Stromal cell of bone marrow (primary cell): ENCODE data around the gene GTF2A1.

Experiments used
- DNase-seq: peaks from one replicate; pipeline ENCODE4 v3.0.0-alpha.2; 2012; ENCODE audit warnings: low read depth

Gene GTF2A1

DNA sequence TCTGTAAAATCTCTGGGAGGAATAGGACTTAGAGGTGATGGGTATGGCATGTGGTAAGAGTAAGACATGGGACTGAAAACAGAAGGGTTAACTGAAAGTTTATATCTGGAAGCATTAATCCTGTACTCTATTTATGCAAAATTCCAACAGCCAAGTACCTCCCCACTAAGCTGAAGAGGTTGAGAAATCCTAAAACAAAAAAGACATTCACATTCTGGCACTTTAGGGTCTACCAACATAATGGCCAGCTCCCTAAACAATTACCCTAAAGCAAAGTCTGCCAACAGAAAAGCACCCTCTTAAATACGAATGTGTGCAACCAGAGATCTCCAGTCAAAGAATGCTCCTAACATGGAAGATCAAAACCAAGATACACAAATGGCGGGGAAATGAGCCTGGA is 87.4 kb downstream of the GTF2A1 start:
- DNase-seq: no peak

DNA sequence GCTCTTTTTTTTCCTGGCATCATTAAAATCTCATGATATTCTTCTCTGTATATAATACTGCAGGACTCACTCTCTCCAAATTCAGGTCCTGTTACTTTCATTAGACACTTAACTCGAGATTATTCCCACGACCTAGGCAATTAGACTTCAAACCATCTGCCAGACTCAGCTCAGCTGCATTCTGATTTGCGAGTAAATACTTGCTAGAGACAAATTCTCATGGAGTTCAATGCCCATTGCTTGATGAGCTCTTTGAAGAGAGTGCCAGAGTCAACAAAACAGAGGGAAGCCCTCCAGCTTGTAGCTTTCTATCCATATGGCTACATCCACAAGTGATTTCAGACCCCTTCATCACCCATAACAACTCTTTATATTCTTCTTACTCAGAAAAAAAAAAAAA is 88.3 kb downstream of the GTF2A1 start:
- no peak for DNase-seq

DNA sequence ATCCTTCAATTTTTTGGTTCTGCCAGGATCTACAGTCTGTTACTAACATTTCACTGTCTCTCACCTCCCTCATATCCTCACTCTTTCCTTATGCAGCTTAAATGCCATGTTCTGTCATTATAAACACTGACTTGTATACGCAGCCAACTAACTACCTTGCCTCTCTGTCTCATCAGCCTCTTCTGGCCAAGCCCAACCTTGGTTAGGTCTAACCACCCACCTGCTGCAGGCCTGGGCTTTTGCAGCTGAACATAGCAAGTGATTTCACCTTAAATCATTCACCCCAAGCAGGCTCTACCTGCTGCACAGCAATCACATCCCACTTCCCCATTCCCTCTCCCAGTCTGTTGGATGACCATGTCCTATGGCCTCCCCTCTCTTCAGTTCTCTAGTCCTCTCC is 91.5 kb downstream of the GTF2A1 start:
- DNase-seq: no peak

DNA sequence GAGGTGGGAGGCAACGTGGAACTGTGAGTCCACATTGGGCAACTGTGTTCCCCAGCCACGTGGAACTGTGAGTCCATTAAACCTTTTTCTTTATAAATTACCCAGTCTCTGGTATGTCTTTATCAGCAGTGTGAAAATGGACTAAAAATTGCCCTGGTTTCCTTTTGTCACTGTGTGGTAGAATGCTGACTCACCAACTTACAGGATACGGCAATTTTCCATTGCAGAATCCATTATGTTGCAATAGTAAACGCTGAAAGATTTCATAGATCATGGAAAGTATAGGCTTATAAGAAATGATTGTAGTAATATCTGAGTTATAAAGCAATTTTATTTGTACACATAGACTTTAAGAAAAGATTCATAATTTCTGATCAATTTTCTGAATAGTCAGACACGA is 93.0 kb downstream of the GTF2A1 start:
- peak; percentile 17 for DNase-seq

DNA sequence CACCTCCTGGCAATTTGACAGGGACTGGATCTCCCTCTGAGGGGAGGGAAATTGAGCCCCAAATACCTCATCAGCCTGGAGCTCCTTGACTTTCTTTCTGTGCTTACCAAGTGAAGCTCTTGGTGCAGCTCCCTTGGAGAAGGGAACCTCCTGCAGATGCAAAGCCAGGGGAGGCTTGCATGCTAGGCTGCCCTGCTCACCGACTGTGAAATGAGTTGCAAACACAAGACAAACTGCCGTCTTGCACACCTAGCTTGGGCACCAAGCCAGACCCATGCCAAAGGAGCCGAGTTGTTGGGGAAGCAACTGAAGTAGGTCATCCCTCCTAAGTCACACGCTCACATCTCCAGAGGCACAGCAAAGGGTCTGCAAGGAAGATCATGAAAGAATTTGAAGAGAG is 95.2 kb downstream of the GTF2A1 start:
- DNase-seq: no peak
